GM19035 (cell line): ENCODE data around the gene DNAJB11.
"Not testable (repeated sequence)": the region's sequence is repeated elsewhere in the genome, so short reads cannot be mapped to it uniquely, and the experiment has no call there.

ENCODE experiments used
- ATAC-seq: cut with Tn5 transposase; IDR thresholded peaks from one replicate; pipeline ENCODE4 v1.9.1; 2021; ENCODE audit not compliant: unreplicated experiment

Gene DNAJB11

DNA sequence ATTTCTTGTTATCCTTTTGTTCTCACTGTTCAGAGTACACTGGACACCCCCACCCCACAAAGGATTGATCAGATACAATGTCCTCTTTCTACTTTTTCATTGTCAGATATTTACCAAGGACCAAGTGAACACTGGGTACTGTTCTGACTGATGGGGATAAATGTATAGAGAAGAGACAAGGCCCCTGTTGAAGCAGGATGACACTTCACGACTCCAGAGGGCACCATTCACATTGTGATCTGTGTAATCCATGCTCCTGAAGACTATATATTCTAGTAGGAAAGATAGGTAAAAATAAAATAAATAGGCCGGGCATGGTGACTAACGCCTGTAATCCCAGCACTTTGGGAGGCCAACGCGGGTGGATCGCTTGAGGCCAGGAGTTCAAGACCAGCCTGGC is 19.1 kb upstream of the DNAJB11 start:
- no peak for ATAC-seq

DNA sequence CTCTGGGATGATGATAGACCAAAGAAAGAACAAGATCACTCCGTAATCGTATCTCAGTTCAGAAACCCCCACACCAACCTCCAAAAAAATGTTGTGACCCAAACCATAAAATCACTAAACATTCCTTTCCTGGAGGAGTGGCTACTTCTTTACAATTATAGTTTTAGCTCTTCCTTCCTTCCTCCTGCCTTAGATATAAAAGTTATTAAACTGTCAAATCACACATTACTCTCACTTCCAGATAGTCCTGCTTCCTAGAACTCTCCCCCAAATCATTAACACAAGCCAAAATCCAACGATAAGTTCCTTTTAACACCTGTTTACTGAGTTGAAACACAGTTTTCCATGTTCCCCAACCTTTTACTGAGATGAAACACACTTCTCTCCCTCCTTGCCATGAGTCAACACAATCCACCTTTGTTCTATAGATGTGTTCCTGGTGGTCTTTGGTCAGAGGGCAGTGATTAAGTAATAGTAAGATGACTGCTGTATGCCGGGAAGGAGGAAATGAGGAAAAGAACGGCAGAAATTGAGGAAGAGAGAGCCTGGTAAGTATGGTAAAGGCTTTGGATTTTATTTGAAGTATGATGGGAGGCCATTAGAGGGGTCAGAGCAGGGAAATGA is 18.0 kb upstream of the DNAJB11 start:
- no peak for ATAC-seq

DNA sequence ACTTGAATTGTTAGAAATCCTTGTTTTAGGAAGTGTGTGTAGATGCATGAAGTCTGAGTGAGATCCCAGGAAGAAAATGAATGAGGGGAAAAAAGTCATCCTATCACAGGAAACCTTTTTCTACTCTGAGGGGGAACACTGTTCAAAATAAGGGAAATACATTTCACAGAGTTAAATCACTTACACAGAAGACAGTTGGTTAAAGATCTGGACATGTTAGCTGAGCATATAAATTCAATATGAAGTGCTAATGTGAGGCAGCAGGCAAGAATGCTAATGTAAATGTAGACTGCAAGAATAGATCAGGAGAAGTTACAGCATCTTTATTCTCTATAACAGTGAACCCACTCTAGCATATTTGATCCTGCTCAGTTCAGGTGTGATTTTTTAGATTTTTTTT is 5.9 kb upstream of the DNAJB11 start:
- no peak for ATAC-seq

DNA sequence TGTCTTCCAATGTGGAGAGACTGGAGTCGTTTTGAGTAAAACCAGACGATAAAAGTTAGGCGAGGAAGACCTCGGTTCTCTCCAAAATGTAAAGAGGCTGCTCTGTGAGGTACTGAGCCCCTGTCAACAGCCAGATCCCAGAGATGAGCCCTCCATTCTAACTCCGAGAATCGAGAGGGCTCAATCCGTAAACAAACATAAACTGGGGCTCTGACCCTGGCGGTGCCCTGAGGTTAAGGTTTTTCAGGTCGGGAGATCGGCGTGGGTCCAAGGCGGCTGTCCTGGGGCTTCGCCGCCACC is 3.8 kb upstream of the DNAJB11 start:
- no peak for ATAC-seq

DNA sequence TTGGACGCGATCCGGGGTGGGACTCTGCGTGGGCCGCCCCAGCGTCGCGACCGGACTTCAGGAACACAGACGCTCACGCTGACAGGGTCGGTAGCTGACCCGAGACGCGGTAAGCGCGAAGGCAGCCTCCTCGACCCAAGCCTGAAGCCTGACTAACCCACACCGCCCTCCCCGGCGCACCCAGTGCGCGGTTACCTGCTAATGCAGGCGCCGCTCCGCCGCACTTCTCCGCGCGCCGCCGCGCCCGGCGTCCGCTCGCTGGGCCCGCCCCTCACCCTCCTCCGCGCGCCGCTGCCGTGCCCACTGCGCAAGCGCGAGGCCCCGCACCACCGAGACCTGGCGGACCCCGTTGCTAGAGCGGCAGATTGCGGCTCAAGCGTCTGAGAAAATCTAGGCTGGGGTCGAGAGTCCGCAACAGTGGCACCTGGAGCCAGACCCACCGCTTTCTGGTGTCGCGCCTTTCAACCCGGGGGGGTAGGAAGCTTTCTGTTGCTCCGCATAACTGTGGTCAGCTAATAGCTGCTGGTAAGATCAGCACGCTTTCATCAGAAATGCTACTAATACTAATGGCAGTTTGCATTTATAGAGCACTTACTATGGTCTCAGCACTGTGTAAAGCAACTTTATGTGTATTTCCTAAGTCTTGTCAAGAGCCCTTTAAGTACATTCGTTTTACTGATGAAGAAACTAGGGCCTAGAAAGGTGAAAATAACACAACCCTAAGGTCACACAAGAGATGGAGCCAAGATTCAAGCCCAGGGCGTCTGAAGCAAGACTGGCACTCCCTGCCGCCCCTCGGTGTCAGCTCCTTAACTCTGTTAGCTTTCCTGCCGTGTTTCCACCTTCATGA is 3.2 kb upstream of the DNAJB11 start, which contains the start of gene TBCCD1:
Gene TBCCD1 (minus strand): TSS at position 268 of the 850 bp plus-strand sequence. CDS start 3,010 bp downstream, outside the sequence.
- ATAC-seq, result peak; percentile 50

DNA sequence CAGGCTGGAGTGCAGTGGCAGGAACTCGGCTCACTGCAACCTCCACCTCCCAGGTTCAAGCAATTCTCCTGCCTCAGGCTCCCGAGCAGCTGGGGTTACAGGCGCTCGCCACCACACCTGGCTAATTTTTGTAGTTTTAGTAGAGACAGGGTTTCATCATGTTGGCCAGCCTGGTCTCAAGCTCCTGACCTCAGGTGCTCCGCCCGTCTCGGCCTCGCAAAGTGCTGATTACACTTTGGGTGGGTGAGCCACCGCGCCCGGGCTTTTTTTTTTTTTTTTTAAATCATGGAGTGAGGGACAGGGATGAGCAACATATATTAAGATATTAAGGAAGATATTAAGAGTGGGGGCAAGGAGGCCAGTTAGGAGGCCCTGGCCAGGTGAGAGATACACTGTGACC is 1.2 kb upstream of the DNAJB11 start:
- ATAC-seq, result not testable (repeated sequence)

DNA sequence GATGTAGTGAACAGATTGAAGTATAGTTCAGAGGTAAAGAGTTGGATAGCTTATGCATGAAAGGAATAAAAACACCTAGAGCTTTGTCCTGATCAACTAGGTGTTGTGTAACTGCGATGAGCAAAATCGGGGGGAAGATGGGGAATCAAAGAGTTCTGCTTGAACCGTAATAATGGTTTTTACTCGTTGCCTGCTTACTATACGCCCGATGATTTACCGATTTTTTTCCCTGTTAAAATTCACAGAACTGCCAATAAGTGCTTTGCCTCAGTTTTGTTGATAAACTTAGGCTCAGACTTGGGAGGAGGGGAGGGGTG is 783 bp upstream of the DNAJB11 start:
- no peak for ATAC-seq

DNA sequence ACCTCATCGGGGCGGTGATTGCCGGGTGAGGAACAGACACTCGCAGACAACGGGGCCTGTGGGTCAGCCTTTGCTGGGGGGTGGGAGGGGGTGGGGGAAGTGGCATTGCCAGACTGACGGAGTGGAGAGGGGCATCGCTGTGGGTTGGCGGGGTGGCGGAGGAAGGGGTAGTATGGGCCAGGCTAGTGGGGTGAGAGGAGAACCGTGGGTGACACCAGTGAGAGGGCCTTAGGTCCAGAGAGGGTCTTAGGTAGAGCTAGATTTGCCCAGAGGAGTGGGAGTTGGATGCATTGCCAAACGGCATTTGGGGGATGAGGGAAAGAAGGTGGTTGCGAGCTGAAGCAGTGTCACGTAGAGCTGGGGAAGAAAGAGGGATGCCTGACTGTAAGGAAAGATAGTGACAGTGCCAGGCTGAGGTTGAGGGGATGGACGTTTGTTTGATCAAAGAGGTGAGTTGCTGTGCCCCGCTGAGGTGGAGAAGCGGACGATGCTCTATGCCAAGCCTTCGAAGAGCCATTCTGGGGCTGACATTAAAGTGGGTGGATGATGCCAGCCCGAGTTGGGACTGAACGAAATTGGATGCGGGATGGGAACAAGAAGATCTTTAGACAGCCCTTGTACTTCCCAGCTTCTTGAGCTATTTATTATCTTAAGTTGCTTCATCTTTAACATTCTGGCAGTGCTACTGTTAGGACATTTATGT is 572 bp downstream of the DNAJB11 start:
- no peak for ATAC-seq

DNA sequence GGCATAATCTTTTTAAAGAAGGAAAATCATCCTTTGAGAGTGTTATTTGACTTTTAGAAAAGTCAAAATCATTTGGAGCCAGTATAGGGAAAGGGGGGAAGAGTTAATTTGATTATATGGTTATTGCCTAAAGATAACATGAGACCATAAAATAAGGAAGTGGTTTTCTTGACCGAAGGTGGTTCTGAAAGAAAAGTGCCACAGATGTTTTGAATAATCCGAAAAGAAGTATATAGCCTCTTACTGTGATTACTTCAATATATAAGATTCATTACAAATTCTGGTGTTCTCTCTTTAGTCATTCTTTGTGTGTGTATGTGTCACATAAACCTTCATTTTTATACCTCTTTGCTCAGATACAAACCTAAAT is 1.1 kb downstream of the DNAJB11 start:
- ATAC-seq, result no peak

DNA sequence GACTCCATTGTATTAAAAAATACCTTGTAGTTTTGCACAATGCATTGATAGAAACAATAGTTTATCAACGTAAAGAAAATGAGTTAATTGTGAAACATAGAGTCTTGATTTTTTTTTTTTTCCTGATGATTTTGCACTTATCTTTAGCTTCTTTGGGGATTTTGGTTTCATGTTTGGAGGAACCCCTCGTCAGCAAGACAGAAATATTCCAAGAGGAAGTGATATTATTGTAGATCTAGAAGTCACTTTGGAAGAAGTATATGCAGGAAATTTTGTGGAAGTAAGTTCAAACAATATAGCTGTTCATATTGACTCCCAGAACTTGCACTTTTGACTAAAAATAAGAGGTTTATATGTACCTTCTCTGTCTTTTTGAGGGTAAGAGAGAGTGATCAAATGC is 7.0 kb downstream of the DNAJB11 start:
- ATAC-seq, result no peak

DNA sequence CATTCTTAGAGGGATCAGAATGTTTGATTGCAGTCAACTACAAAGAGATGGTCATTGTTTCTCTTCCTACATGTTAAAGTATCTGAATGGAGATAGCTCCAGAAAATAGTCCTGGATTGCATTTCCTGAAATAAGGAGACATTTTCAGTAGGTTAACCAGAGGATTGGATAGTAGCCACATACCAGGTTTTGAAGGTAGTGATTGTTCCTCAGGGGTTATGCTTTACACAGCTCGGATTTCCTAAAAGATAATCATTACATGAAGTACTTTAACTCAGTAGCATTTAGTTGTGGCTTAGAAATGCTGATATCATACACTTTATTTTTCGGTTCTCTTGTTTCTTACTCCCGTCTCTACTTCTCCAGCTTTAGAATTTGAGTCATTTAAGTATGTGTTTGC is 10.3 kb downstream of the DNAJB11 start:
- ATAC-seq, result no peak

DNA sequence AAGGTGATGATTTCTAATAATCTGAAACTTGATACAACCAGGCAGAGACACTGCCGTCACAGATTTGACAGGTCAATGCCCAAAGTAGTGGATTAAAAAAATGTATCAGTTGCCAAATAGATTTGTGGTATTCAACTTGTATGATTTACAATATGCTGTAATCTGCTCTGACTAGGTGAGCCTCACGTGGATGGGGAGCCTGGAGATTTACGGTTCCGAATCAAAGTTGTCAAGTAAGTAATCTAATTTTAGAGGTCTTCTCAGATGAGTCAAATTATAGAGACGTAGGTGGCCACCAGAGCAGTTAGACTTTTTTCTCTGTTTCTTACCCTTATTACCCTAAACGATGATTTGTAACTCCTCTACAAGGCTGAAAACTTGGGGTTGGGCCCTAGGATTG is 12.0 kb downstream of the DNAJB11 start:
- ATAC-seq, result no peak

DNA sequence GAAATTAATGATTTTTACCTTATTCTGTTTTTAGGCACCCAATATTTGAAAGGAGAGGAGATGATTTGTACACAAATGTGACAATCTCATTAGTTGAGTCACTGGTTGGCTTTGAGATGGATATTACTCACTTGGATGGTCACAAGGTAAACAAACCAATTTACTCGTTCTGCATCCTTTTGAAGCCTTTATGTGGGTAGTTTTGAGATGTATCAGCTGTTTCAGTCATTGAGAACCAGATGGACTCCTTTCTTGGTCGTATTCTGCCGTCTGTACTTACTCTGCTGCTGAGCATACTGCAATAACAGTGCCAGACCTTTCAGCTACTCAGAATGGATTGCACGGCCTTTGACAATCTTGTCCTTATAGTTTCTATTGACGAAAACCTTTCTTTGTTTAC is 13.3 kb downstream of the DNAJB11 start:
- ATAC-seq, result no peak

DNA sequence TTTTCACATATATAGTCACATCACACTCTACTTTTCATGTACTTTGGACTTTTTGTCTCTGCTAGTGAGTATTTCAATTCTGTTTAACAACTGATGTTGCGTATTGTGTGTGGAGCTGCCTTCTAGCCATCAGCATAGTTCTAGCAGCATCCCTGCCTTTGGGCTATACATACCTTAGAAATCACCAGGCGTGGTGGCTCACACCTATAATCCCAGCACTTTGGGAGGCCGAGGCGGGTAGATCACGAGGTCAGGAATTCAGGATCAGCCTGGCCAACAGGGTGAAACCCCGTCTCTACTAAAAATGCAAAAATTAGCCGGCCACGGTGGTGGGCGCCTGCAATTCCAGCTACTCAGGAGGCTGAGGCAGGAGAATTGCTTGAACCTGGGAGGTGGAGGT is 15.7 kb downstream of the DNAJB11 start:
- not testable (repeated sequence) for ATAC-seq

DNA sequence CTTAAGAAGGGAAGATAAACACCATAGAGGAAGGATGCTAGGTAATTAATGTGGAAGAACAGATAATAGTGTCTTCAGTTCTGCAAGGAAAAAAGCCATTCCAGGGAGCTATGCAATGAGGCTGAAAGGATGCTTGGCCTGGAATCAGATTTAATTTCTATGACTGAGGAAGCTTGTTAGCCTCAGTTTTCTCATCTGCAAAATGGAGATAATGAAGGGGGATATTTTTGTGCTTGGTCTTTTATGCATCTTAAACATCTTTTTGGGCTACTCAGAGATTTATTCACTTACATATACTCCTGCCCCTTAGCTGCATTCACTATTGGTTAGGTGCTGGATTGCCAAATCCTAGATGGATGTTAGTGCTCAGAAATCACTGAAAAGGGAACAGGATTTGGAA is 16.7 kb downstream of the DNAJB11 start:
- no peak for ATAC-seq

DNA sequence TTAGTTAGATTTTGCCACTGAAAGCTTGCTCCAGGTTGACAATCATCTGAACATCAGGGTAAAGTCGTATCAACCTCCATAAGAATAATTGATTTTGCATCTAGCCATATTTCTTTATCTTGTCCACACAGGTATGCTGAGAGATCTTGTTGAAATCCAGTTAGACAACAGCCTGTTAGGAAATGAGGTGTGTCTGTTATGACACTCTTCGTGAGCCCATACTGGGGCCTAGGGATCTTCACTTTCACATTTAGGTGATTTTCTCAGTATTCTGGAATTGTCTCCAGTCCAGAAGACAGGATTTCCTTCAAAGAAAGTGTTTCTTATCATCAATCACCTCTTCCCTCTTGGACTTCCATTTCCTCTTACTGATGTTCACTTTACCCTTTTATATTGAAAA is 18.1 kb downstream of the DNAJB11 start:
- ATAC-seq, result no peak

DNA sequence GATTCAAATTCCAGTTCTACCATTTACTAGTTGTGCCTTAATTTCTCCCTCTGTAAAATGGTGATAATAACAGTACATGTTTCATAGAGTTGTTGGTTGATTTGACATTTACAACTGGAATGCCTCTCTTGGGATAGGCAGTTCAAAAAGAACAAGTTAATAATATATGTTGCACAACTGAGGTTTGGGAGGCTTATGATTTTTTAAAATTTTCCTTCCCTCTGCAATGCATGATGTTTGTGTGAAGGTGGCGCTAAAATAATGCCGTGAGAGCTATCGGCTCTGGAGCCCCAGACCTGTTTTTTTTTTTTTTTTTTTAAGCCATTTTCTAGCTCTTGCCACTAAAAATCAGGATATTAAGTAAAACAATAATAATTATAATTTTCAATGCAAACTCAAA is 18.6 kb downstream of the DNAJB11 start:
- ATAC-seq, result no peak

DNA sequence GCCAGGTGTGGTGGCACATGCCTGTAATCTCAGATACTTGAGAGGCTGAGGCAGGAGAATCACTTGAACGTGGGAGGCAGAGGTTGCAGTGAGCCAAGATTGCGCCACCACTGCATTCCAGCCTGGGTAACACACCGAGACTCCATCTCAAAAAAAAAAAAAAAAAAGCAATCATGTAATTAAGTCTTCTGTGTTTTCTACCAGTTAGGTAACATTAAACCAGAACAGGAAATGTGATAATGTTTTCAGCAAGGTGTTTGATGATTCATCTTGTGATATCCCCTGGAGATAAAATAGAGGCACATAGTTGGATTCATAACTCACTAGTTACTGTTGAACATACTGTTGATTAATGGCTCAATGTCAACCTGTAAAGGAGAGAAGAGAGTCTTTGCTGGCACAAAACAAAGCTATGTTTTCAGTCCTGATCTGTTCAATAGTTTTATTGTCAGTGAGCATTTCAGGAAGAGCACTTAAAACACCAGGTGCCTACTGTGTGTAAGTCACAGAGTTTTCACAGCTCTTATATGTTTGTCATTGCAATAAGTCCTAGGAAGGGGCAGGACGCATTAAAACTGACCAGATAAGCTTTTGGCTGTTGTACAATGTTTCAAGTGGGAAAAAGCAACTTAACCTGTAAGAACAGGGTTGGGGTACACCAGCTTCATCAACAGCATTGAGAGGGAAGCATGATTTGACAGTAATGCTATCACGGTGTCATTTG is 19.5 kb downstream of the DNAJB11 start:
- ATAC-seq, result no peak

DNA sequence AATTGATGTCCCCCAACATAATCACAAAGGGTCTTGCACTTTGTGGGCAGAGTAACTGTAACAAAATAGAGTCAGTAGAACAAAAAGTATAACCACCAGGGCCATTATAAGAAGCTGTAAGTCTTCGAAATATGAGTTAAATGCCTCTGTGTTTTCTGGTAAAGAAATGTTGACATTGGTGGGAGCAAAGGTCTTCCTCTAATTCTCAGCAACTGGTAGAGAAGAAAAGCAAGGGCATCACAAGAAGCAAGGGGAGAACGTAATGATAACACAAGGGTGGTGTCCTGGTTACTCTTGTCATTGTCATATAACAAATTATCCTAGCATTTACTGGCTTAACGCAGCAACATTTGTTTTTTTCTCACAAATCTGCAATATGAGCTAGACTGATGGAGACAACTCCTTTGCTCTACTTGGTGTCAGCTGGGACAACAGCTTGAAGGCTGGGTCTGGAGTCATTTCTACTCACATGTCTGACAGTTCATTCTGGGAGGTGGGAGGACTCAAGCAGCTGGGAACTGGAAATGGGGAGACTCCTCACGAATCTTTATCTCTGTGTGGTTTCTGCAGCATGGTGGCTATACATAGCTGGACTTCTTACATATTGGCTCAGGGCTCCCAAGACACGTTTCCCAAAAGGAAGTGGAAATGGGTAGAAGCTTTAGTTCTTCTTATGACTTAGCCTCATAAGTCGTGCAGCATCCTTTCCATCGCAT is 20.2 kb downstream of the DNAJB11 start:
- ATAC-seq, result no peak

DNA sequence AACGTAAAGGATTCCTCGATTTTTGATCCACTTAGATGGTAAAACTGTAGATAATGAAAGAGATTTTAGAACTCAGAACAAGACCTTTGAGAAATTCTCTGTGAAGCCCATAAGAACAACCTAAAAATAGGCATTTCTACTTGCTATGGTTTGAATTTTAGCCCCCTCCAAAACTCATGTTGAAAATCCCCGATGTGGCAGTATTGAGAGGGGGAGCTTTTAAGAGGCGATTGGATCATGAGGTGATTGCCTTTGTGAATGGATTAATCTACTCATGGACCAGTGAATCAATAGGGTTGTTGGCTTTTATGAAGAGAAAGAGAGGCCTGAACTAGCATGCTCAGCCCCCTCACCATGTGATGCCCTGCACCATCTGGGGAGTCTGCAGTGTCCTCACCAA is 22.2 kb downstream of the DNAJB11 start:
- no peak for ATAC-seq

DNA sequence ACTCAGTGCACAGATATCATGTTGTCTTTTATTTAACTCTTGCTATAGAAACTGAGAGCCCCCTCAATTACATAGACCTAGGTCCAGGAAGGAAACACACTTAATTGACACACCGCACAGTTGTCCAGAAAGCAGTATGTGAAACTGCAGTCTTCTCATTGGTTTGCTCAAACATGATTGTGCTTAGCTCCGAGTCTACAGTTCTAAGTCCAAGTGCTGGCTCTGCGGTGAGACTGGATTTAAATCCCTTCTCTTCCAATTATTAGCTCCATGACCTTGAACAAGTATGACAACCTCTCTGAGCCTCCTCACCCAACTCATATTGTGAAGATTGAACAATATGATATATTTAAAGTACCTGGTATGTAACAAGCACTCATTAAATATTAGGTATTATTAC is 23.3 kb downstream of the DNAJB11 start:
- no peak for ATAC-seq
